ENCODE results near the gene NHERF1. TPM values are rescaled to one million over a fixed set of nuclear protein-coding genes. Genes with fewer than 3 reads are reported as not detected.

The NHERF1 gene
- total and polyA plus RNA-seq, 4 donors: 13.8 to 79.1 (median 66.7) TPM

Other genes starting within 250 kb of the NHERF1 start
- under 1 TPM in 1 of 2 donors, not detected in 1; 0.30 TPM for gene CD300LB, start 217.2 kb upstream of the NHERF1 start, total RNA-seq
- under 1 TPM in 1 of 2 donors, not detected in 1; 0.14 TPM for gene CD300LB, start 217.2 kb upstream of the NHERF1 start, polyA plus RNA-seq (ENCODE audit: insufficient read length in 2 of 2)
- under 1 TPM; 0.55 to 0.69 TPM for gene CD300C, start 202.5 kb upstream of the NHERF1 start, total RNA-seq
- gene CD300C, start 202.5 kb upstream of the NHERF1 start, polyA plus RNA-seq (ENCODE audit: insufficient read length in 2 of 2): 1 to 10 TPM in 1 of 2 donors, under 1 TPM in 1; 1.00 to 1.1 TPM
- gene CD300H, start 181.1 kb upstream of the NHERF1 start, total RNA-seq: under 1 TPM in 1 of 2 donors, not detected in 1; 0.89 TPM
- gene CD300H, start 181.1 kb upstream of the NHERF1 start, polyA plus RNA-seq (ENCODE audit: insufficient read length in 2 of 2): not detected
- not detected for gene CD300LD, start 156.3 kb upstream of the NHERF1 start, total RNA-seq
- gene CD300LD, start 156.3 kb upstream of the NHERF1 start, polyA plus RNA-seq (ENCODE audit: insufficient read length in 2 of 2): not detected
- under 1 TPM; 0.17 to 0.30 TPM for gene CD300E, start 124.9 kb upstream of the NHERF1 start, total RNA-seq
- not detected for gene CD300E, start 124.9 kb upstream of the NHERF1 start, polyA plus RNA-seq (ENCODE audit: insufficient read length in 2 of 2)
- 1 to 10 TPM in 1 of 2 donors, under 1 TPM in 1; 0.77 to 1.5 TPM for gene CD300LF, start 35.7 kb upstream of the NHERF1 start, total RNA-seq
- gene CD300LF, start 35.7 kb upstream of the NHERF1 start, polyA plus RNA-seq (ENCODE audit: insufficient read length in 2 of 2): under 1 TPM; 0.53 to 0.87 TPM
- gene RAB37, start 11.4 kb upstream of the NHERF1 start, total RNA-seq: 1 to 10 TPM; 2.5 to 6.9 TPM
- gene RAB37, start 11.4 kb upstream of the NHERF1 start, polyA plus RNA-seq (ENCODE audit: insufficient read length in 2 of 2): 1 to 10 TPM; 4.2 to 4.5 TPM
- 10 to 100 TPM; 19.4 to 32.1 TPM for gene NAT9, start 27.7 kb downstream of the NHERF1 start, total RNA-seq
- 10 to 100 TPM; 42.8 to 52.1 TPM for gene NAT9, start 27.7 kb downstream of the NHERF1 start, polyA plus RNA-seq (ENCODE audit: insufficient read length in 2 of 2)
- gene GRIN2C, start 111.3 kb downstream of the NHERF1 start, total RNA-seq: 1 to 10 TPM; 1.5 to 2.2 TPM
- 1 to 10 TPM; 3.0 to 3.5 TPM for gene GRIN2C, start 111.3 kb downstream of the NHERF1 start, polyA plus RNA-seq (ENCODE audit: insufficient read length in 2 of 2)
- 1 to 10 TPM; 3.0 to 7.7 TPM for gene FDXR, start 124.4 kb downstream of the NHERF1 start, total RNA-seq
- gene FDXR, start 124.4 kb downstream of the NHERF1 start, polyA plus RNA-seq (ENCODE audit: insufficient read length in 2 of 2): 10 to 100 TPM in 1 of 2 donors, 1 to 10 TPM in 1; 9.6 to 11.3 TPM
- 1 to 10 TPM; 1.9 to 5.1 TPM for gene FADS6, start 145.0 kb downstream of the NHERF1 start, total RNA-seq
- gene FADS6, start 145.0 kb downstream of the NHERF1 start, polyA plus RNA-seq (ENCODE audit: insufficient read length in 2 of 2): 1 to 10 TPM; 7.5 to 8.7 TPM
- gene USH1G, start 174.6 kb downstream of the NHERF1 start, total RNA-seq: under 1 TPM; 0.06 to 0.20 TPM
- under 1 TPM; 0.41 to 0.42 TPM for gene USH1G, start 174.6 kb downstream of the NHERF1 start, polyA plus RNA-seq (ENCODE audit: insufficient read length in 2 of 2)
- gene OTOP2, start 175.6 kb downstream of the NHERF1 start, total RNA-seq: not detected
- under 1 TPM in 1 of 2 donors, not detected in 1; 0.08 TPM for gene OTOP2, start 175.6 kb downstream of the NHERF1 start, polyA plus RNA-seq (ENCODE audit: insufficient read length in 2 of 2)
- not detected for gene OTOP3, start 187.3 kb downstream of the NHERF1 start, total RNA-seq
- gene OTOP3, start 187.3 kb downstream of the NHERF1 start, polyA plus RNA-seq (ENCODE audit: insufficient read length in 2 of 2): not detected
- gene HID1, start 224.1 kb downstream of the NHERF1 start, total RNA-seq: 10 to 100 TPM; 12.3 to 16.5 TPM
- 10 to 100 TPM; 51.1 to 61.6 TPM for gene HID1, start 224.1 kb downstream of the NHERF1 start, polyA plus RNA-seq (ENCODE audit: insufficient read length in 2 of 2)
- gene CDR2L, start 239.0 kb downstream of the NHERF1 start, total RNA-seq: 1 to 10 TPM; 7.3 to 8.0 TPM
- gene CDR2L, start 239.0 kb downstream of the NHERF1 start, polyA plus RNA-seq (ENCODE audit: insufficient read length in 2 of 2): 10 to 100 TPM; 24.3 to 25.4 TPM

Measured in spinal cord (tissue), 4 donors.